Esophagus squamous epithelium (tissue), 5 donors: ENCODE measurements around the gene SMAD3. TPM values are rescaled to one million over a fixed set of nuclear protein-coding genes. Genes with fewer than 3 reads are reported as not detected.

Experiments used
- DNase-seq: peaks from one replicate; lab custom pipeline; 2025; lab: John Stamatoyannopoulos, UW
- H3K27ac ChIP-seq, 4 donors: fragments of 200-600 bp; sonication (generic); one replicate each; pipeline ENCODE4 v1.5.1; 2016 to 2019; ENCODE audit warnings: mild to moderate bottlenecking in 1 of 4
- H3K27me3 ChIP-seq, 4 donors: fragments of 200-600 bp; sonication (generic); 1 replicate in 3 of 4; 2 replicates in 1 of 4; pipeline versions ENCODE4 v1.5.1 to v1.6.0; 2017 to 2021; ENCODE audit warnings: antibody characterized with exemption in 1 of 4
- H3K36me3 ChIP-seq, 3 donors: fragments of 200-600 bp; sonication (generic); one replicate each; pipeline ENCODE4 v1.5.1; 2016 to 2019
- H3K4me1 ChIP-seq, 3 donors: fragments of 200-600 bp; sonication (generic); one replicate each; pipeline ENCODE4 v1.5.1; 2017 to 2019
- H3K4me3 ChIP-seq, 4 donors: fragments of 200-600 bp; sonication (generic); 1 replicate in 3 of 4; 2 replicates in 1 of 4; pipeline ENCODE4 v1.5.1; 2016 to 2019; ENCODE audit warnings: mild to moderate bottlenecking in 2 of 4, moderate library complexity in 1 of 4
- H3K9me3 ChIP-seq, 3 donors: fragments of 200-600 bp; sonication (generic); one replicate each; pipeline ENCODE4 v1.5.1; 2016 to 2019
- CTCF ChIP-seq, 6 experiments: fragments of 450-650 bp in 4 of 6; fragments of 200-600 bp in 2 of 6; sonication (generic) in 2 of 6; IDR thresholded peaks; one replicate each; pipeline ENCODE4 v1.5.1; 2016 to 2019; ENCODE audit warnings: antibody characterized with exemption in 6 of 6, mild to moderate bottlenecking in 4 of 6, moderate library complexity in 4 of 6
- POLR2A ChIP-seq, 4 donors: fragments of 450-650 bp; IDR thresholded peaks; one replicate each; pipeline ENCODE4 v1.6.1; 2017; ENCODE audit warnings: antibody characterized with exemption in 4 of 4, mild to moderate bottlenecking in 4 of 4, moderate library complexity in 3 of 4
- WGBS, 2 donors: methylation state at CpG; one replicate each; pipeline ENCODE4 v1.1.5; 2018; 5-methylcytosine and 5-hydroxymethylcytosine counted together
- intact Hi-C: fragments of 100-400 bp; cut with DNase I; formaldehyde crosslinking; loops from one replicate; pipeline ENCODE4 v1.15.0; 2022
- total RNA-seq, 4 donors: library from RNA; depleted of rRNA; stranded (reverse); fragments of >200 nt; gene quantifications; one replicate each; pipeline ENCODE4 v1.1.0, GENCODE V29; 2016
- donor health status: DM: yes; HTN: yes; CAD: no.

SMAD3 gene
- total RNA-seq, 4 donors from 2014 or later, result 70.8 to 134 (median 105) TPM

- Histone ChIP-seq H3K36me3 (no peaks in the 10 kb centered on the region), H3K27ac (peak overlapping the region in 2 of 4 donors; percentile 49 to 65), H3K4me1 (peaks cover 7 to 23% (median 10%) of the 10 kb centered on the region in 3 donors), H3K27me3 (no peaks in the 10 kb centered on the region), H3K4me3 (no peak overlapping the region), H3K9me3 (no peaks in the 10 kb centered on the region)
- intact Hi-C loops, result no loop called here
- 60 to 67% methylated on average over 2 of the region's 2 CpGs for whole genome bisulfite sequencing, 2 donors
- no peak for TF ChIP-seq POLR2A (IDR thresholded peaks at IDR 0.05)
- TF ChIP-seq CTCF (IDR thresholded peaks at IDR 0.05), result no peak
- DNase-seq, result no peak
Observed at GRCh38 chr15:67040277-67040676, 25.1 kb upstream of the SMAD3 start.

- Histone ChIP-seq H3K36me3 (no peaks in the 10 kb centered on the region), H3K4me3 (no peak overlapping the region), H3K27ac (peak overlapping the region in 1 of 4 donors; percentile 51), H3K27me3 (no peaks in the 10 kb centered on the region), H3K9me3 (no peaks in the 10 kb centered on the region), H3K4me1 (peaks cover 7 to 26% (median 11%) of the 10 kb centered on the region in 3 donors)
- intact Hi-C loops, result no loop called here
- WGBS, 2 donors, result 63 to 73% methylated on average over 5 to 7 of the region's 7 CpGs
- no peak for DNase-seq
- TF ChIP-seq POLR2A (IDR thresholded peaks at IDR 0.05) (no peak), CTCF (IDR thresholded peaks at IDR 0.05) (no peak)
Observed at GRCh38 chr15:67042551-67043142, 22.8 kb upstream of the SMAD3 start.

- no peaks in the 10 kb centered on the region for H3K36me3 ChIP-seq
- DNase-seq, result no peak
- peaks cover 20 to 40% (median 26%) of the 10 kb centered on the region in 3 donors for H3K4me1 ChIP-seq
- TF ChIP-seq POLR2A (IDR thresholded peaks at IDR 0.05) (no peak), CTCF (IDR thresholded peaks at IDR 0.05) (no peak)
- no peaks in the 10 kb centered on the region for H3K27me3 ChIP-seq
- intact Hi-C loops, result no loop called here
- 57 to 74% methylated on average over 7 to 9 of the region's 13 CpGs for whole genome bisulfite sequencing, 2 donors
- H3K9me3 ChIP-seq, result no peaks in the 10 kb centered on the region
- H3K4me3 ChIP-seq, result no peak overlapping the region
- H3K27ac ChIP-seq, result peak overlapping the region in 3 of 4 donors; percentile 0 to 76 (median 60)
Observed at GRCh38 chr15:67043939-67044771, 21.2 kb upstream of the SMAD3 start.

DNA sequence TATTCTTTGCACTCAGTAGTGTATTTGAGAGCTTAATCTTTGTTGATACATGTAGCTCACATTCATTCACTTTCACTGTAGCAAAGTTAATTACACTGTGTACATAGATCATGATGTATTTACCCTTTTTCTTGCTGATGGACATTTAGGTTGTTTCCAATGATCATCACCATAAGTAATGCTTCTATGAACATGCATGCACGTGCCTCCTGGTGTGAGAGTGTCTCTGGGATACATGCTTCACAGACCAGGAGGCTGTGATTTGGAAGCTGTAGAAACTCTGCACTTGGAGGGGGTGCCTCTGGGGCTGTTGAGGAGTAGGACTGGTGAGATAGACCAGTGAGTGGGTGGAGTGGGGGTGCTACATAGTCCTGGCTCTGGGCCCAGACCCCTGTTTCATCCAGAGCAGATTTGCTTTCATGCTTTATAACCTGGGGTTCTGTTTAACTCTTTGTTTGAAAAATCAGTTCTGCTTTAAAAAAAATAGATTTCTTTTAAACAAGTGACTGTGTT lies 18.2 kb upstream of the SMAD3 start:
- peak overlapping the region in 1 of 4 donors; percentile 92 for H3K27ac ChIP-seq
- H3K4me3 ChIP-seq, result no peak overlapping the region
- no peaks in the 10 kb centered on the region for H3K9me3 ChIP-seq
- TF ChIP-seq POLR2A (IDR thresholded peaks at IDR 0.05) (no peak), CTCF (IDR thresholded peaks at IDR 0.05) (no peak)
- no peak for DNase-seq
- H3K4me1 ChIP-seq, result peaks cover 21 to 60% (median 57%) of the 10 kb centered on the region in 3 donors
- 30 to 44% methylated on average over 1 of the region's 1 CpG for WGBS, 2 donors
- H3K27me3 ChIP-seq, result no peaks in the 10 kb centered on the region
- H3K36me3 ChIP-seq, result no peaks in the 10 kb centered on the region
- intact Hi-C loops, result no loop called here
